ENCODE data around the gene TMEM178B. TPM values are rescaled to one million over a fixed set of nuclear protein-coding genes. Genes with fewer than 3 reads are reported as not detected.

TMEM178B gene
- total and polyA plus RNA-seq, 2 of the 13 experiments (the other 11 are each of a cell fraction or from before 2014, with no cell fraction given): 0.01 to 0.02 TPM

- in situ Hi-C loops (cut with HindIII; ENCODE audit: extremely low pct_ligation_motif_present, low pct_unique_long_range_greater_than_20kb): no loop called here
- H3K9ac ChIP-seq (ENCODE audit: insufficient read depth, low read depth, low read length): no peak overlapping the region
- FAIRE-seq (no peak), DNase-seq (ENCODE audit: low spot score) (no peak), ATAC-seq (no peak)
- H3K4me2 ChIP-seq (ENCODE audit: low read depth, low read length): no peak overlapping the region
- no TSS peak for BruUV-seq (replicated peaks)
- no peaks in the 10 kb centered on the region for H3K4me1 ChIP-seq (ENCODE audit: insufficient read depth, low read length)
- peaks cover 0 to 29% of the 10 kb centered on the region in 2 experiments; a peak in 3 of 5 replicates for H3K27me3 ChIP-seq (ENCODE audit: control insufficient read depth in 1 of 2, insufficient read depth in 2 of 2, low read length in 2 of 2)
- no peaks in the 10 kb centered on the region for H4K20me1 ChIP-seq (ENCODE audit: insufficient read depth, low read length)
- CTCF ChIA-PET (ENCODE audit: low intra/inter-chr PET ratio, low total read pairs): no interaction called here
- POLR2A ChIA-PET: no interaction called here
- no peak overlapping the region for H2AFZ ChIP-seq (ENCODE audit: low read length)
- no peak overlapping the region for H3K4me3 ChIP-seq (replicated peaks in 1 of 3; ENCODE audit: insufficient read depth in 1 of 3, low read depth in 2 of 3, low read length in 3 of 3)
- no peaks in the 10 kb centered on the region for H3K9me3 ChIP-seq (ENCODE audit: low read length)
- H3K27ac ChIP-seq (ENCODE audit: extremely low read length, insufficient read depth, low read length): no peak overlapping the region
- TF ChIP-seq ZNF441 (CRISPR knock-in tag; IDR thresholded peaks at IDR 0.05; ENCODE audit: borderline replicate concordance) (no peak), ZNF224 (CRISPR knock-in tag; IDR thresholded peaks at IDR 0.05) (no peak), TFDP1 (CRISPR knock-in tag; IDR thresholded peaks at IDR 0.05; ENCODE audit: borderline replicate concordance) (no peak), ZBTB46 (CRISPR knock-in tag; IDR thresholded peaks at IDR 0.05; ENCODE audit: borderline replicate concordance) (no peak), ZNF746 (CRISPR knock-in tag; IDR thresholded peaks at IDR 0.05) (no peak), AHDC1 (CRISPR knock-in tag; IDR thresholded peaks at IDR 0.05; ENCODE audit: borderline replicate concordance) (no peak), ZBTB7B (CRISPR knock-in tag; IDR thresholded peaks at IDR 0.05) (no peak), U2AF2 (IDR thresholded peaks at IDR 0.05; ENCODE audit: low read depth, low read length) (no peak)
- H3K36me3 ChIP-seq (replicated peaks in 1 of 2; ENCODE audit: control insufficient read depth in 1 of 2, insufficient read depth in 2 of 2, low read length in 2 of 2): no peaks in the 10 kb centered on the region
- intact Hi-C loops (cut with micrococcal nuclease; ENCODE audit: unreplicated experiment): no loop called here
- 4% methylated on average over 3 of the region's 4 CpGs for WGBS (ENCODE audit: low lambda C conversion rate)
- H3K79me2 ChIP-seq (ENCODE audit: insufficient read depth, low read length): no peaks in the 10 kb centered on the region
Observed at GRCh38 chr7:141202535-141202934, 128.7 kb downstream of the TMEM178B start.

Data from HepG2 (cell line).